ENCODE measurements around the gene CCK. TPM values are rescaled to one million over a fixed set of nuclear protein-coding genes. Genes with fewer than 3 reads are reported as not detected.

The CCK gene
- total RNA-seq, 1 experiment from 2014 or later = not detected

GRCh38 chr3:42262525-42262924 is 3.5 kb downstream of the CCK start:
- H3K9me3 ChIP-seq (replicated peaks) = no peaks in the 10 kb centered on the region
- DNase-seq (ENCODE audit: low read depth in 1 of 2, low spot score in 2 of 2) = no peak
- no peak overlapping the region for H3K27ac ChIP-seq
- no peaks in the 10 kb centered on the region for H3K4me1 ChIP-seq (replicated peaks)
- H3K4me3 ChIP-seq = no peak overlapping the region
- peaks cover 48% of the 10 kb centered on the region for H3K27me3 ChIP-seq (replicated peaks)
- no peaks in the 10 kb centered on the region for H3K36me3 ChIP-seq

GRCh38 chr3:42257007-42257406 is 9.0 kb downstream of the CCK start:
- Histone ChIP-seq H3K9me3 (replicated peaks) (no peaks in the 10 kb centered on the region), H3K27me3 (replicated peaks) (peaks cover 11% of the 10 kb centered on the region; the same call in 1 of the 2 replicates), H3K27ac (no peak overlapping the region), H3K4me3 (no peak overlapping the region), H3K36me3 (no peaks in the 10 kb centered on the region), H3K4me1 (replicated peaks) (no peaks in the 10 kb centered on the region)
- no peak for DNase-seq (ENCODE audit: low read depth in 1 of 2, low spot score in 2 of 2)

- Histone ChIP-seq H3K4me3 (no peak overlapping the region), H3K27ac (no peak overlapping the region), H3K4me1 (replicated peaks) (no peaks in the 10 kb centered on the region), H3K27me3 (replicated peaks) (peaks cover 6% of the 10 kb centered on the region; the same call in 1 of the 2 replicates), H3K36me3 (no peaks in the 10 kb centered on the region), H3K9me3 (replicated peaks) (no peaks in the 10 kb centered on the region)
- DNase-seq (ENCODE audit: low read depth in 1 of 2, low spot score in 2 of 2) = no peak
Measured at GRCh38 chr3:42256135-42256819, 9.7 kb downstream of the CCK start.

GRCh38 chr3:42254566-42254965 is 11.4 kb downstream of the CCK start:
- Histone ChIP-seq H3K4me3 (no peak overlapping the region), H3K27me3 (replicated peaks) (no peaks in the 10 kb centered on the region), H3K36me3 (no peaks in the 10 kb centered on the region), H3K9me3 (replicated peaks) (no peaks in the 10 kb centered on the region), H3K27ac (no peak overlapping the region), H3K4me1 (replicated peaks) (no peaks in the 10 kb centered on the region)
- no peak for DNase-seq (ENCODE audit: low read depth in 1 of 2, low spot score in 2 of 2)

- Histone ChIP-seq H3K4me1 (replicated peaks) (no peaks in the 10 kb centered on the region), H3K27me3 (replicated peaks) (no peaks in the 10 kb centered on the region), H3K9me3 (replicated peaks) (no peaks in the 10 kb centered on the region), H3K4me3 (no peak overlapping the region), H3K27ac (no peak overlapping the region), H3K36me3 (no peaks in the 10 kb centered on the region)
- no peak for DNase-seq (ENCODE audit: low read depth in 1 of 2, low spot score in 2 of 2)
Measured at GRCh38 chr3:42250761-42251160, 15.2 kb downstream of the CCK start.

- no peaks in the 10 kb centered on the region for H3K4me1 ChIP-seq (replicated peaks)
- no peak overlapping the region for H3K4me3 ChIP-seq
- peak in 1 of 2 experiments; percentile 16 for DNase-seq (ENCODE audit: low read depth in 1 of 2, low spot score in 2 of 2)
- no peaks in the 10 kb centered on the region for H3K27me3 ChIP-seq (replicated peaks)
- H3K9me3 ChIP-seq (replicated peaks) = no peaks in the 10 kb centered on the region
- no peak overlapping the region for H3K27ac ChIP-seq
- H3K36me3 ChIP-seq = no peaks in the 10 kb centered on the region
Measured at GRCh38 chr3:42247576-42248027, 18.4 kb downstream of the CCK start.

- no peak overlapping the region for H3K27ac ChIP-seq
- no peak for DNase-seq (ENCODE audit: low read depth in 1 of 2, low spot score in 2 of 2)
- H3K4me3 ChIP-seq = no peak overlapping the region
- no peaks in the 10 kb centered on the region for H3K9me3 ChIP-seq (replicated peaks)
- H3K27me3 ChIP-seq (replicated peaks) = no peaks in the 10 kb centered on the region
- H3K4me1 ChIP-seq (replicated peaks) = no peaks in the 10 kb centered on the region
- H3K36me3 ChIP-seq = no peaks in the 10 kb centered on the region
Measured at GRCh38 chr3:42246091-42246490, 19.9 kb downstream of the CCK start.

GRCh38 chr3:42236611-42237010 is 29.4 kb downstream of the CCK start:
- no peaks in the 10 kb centered on the region for H3K4me1 ChIP-seq (replicated peaks)
- DNase-seq (ENCODE audit: low read depth in 1 of 2, low spot score in 2 of 2) = no peak
- no peaks in the 10 kb centered on the region; the same call in 1 of the 2 replicates for H3K9me3 ChIP-seq (replicated peaks)
- no peaks in the 10 kb centered on the region for H3K36me3 ChIP-seq
- H3K4me3 ChIP-seq = no peak overlapping the region
- no peaks in the 10 kb centered on the region for H3K27me3 ChIP-seq (replicated peaks)
- H3K27ac ChIP-seq = no peak overlapping the region

- Histone ChIP-seq H3K4me3 (no peak overlapping the region), H3K4me1 (replicated peaks) (no peaks in the 10 kb centered on the region), H3K36me3 (no peaks in the 10 kb centered on the region), H3K9me3 (replicated peaks) (no peaks in the 10 kb centered on the region; the same call in 1 of the 2 replicates), H3K27me3 (replicated peaks) (no peaks in the 10 kb centered on the region), H3K27ac (no peak overlapping the region)
- no peak for DNase-seq (ENCODE audit: low read depth in 1 of 2, low spot score in 2 of 2)
Measured at GRCh38 chr3:42235532-42235931, 30.5 kb downstream of the CCK start.

GRCh38 chr3:42230860-42231259 is 35.1 kb downstream of the CCK start:
- H3K36me3 ChIP-seq = no peaks in the 10 kb centered on the region
- no peaks in the 10 kb centered on the region for H3K4me1 ChIP-seq (replicated peaks)
- no peak for DNase-seq (ENCODE audit: low read depth in 1 of 2, low spot score in 2 of 2)

GRCh38 chr3:42229942-42230688 is 35.9 kb downstream of the CCK start:
- peaks cover 3% of the 10 kb centered on the region for H3K4me1 ChIP-seq (replicated peaks)
- no peaks in the 10 kb centered on the region for H3K36me3 ChIP-seq
- peak in 1 of 2 experiments; percentile 29 for DNase-seq (ENCODE audit: low read depth in 1 of 2, low spot score in 2 of 2)
- no peaks in the 10 kb centered on the region for H3K9me3 ChIP-seq (replicated peaks)
- no peaks in the 10 kb centered on the region for H3K27me3 ChIP-seq (replicated peaks)
- no peak overlapping the region for H3K4me3 ChIP-seq
- H3K27ac ChIP-seq = no peak overlapping the region

More at GRCh38 chr3:42230860-42231259, 35.1 kb downstream of the CCK start:
- H3K4me3 ChIP-seq = no peak overlapping the region
- H3K9me3 ChIP-seq (replicated peaks) = no peaks in the 10 kb centered on the region
- no peak overlapping the region for H3K27ac ChIP-seq
- H3K27me3 ChIP-seq (replicated peaks) = no peaks in the 10 kb centered on the region

GRCh38 chr3:42229266-42229941 is 36.6 kb downstream of the CCK start:
- Histone ChIP-seq H3K4me1 (replicated peaks) (peaks cover 10% of the 10 kb centered on the region), H3K4me3 (no peak overlapping the region), H3K36me3 (no peaks in the 10 kb centered on the region), H3K27ac (no peak overlapping the region), H3K27me3 (replicated peaks) (no peaks in the 10 kb centered on the region), H3K9me3 (replicated peaks) (no peaks in the 10 kb centered on the region)
- no peak for DNase-seq (ENCODE audit: low read depth in 1 of 2, low spot score in 2 of 2)

- H3K4me1 ChIP-seq (replicated peaks) = peaks cover 16% of the 10 kb centered on the region
- no peak overlapping the region for H3K4me3 ChIP-seq
- DNase-seq (ENCODE audit: low read depth in 1 of 2, low spot score in 2 of 2) = no peak
- H3K36me3 ChIP-seq = no peaks in the 10 kb centered on the region
- no peak overlapping the region for H3K27ac ChIP-seq
- no peaks in the 10 kb centered on the region for H3K9me3 ChIP-seq (replicated peaks)
- no peaks in the 10 kb centered on the region for H3K27me3 ChIP-seq (replicated peaks)
Measured at GRCh38 chr3:42228796-42229195, 37.2 kb downstream of the CCK start.

Measured in SJSA1 (cell line).